DMS153 treated with DMSO at 0.1 percent for 48 hours (cell line): ENCODE data around the gene ATP2A3.
"Not testable (repeated sequence)": the region's sequence is repeated elsewhere in the genome, so short reads cannot be mapped to it uniquely, and the experiment has no call there.

Experiments
- DNase-seq: peaks from one replicate; lab custom pipeline; 2025; ENCODE audit not compliant: unreplicated experiment; lab: John Stamatoyannopoulos, UW

ATP2A3 gene

DNA sequence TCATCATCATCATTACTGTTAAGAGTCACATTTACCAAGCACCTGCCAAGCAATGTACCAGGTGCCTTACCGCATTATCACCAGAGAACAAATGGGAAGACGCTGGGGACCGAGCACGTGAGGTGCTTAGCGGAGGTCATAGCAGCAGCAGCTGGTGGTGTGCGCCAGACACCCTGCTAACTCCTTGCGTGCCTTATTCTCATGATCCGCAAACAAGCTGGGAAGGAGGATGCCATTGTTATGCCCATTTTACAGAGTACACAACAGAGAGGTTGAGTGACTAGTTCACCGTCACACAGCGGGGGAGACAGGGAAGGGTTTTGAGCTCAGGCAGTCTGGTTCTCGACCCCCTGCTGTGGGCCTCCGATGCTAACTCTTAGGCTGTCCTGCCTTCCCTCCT, 7.3 kb downstream of the ATP2A3 start:
- no peak for DNase-seq

- no peak for DNase-seq
Measured at GRCh38 chr17:3956327-3956957, 7.8 kb downstream of the ATP2A3 start.

- DNase-seq = no peak
Measured at GRCh38 chr17:3955673-3955988, 8.6 kb downstream of the ATP2A3 start.

- DNase-seq = no peak
Measured at GRCh38 chr17:3954976-3955672, 9.1 kb downstream of the ATP2A3 start.

GRCh38 chr17:3954086-3954485, 10.2 kb downstream of the ATP2A3 start:
- DNase-seq = no peak

DNA sequence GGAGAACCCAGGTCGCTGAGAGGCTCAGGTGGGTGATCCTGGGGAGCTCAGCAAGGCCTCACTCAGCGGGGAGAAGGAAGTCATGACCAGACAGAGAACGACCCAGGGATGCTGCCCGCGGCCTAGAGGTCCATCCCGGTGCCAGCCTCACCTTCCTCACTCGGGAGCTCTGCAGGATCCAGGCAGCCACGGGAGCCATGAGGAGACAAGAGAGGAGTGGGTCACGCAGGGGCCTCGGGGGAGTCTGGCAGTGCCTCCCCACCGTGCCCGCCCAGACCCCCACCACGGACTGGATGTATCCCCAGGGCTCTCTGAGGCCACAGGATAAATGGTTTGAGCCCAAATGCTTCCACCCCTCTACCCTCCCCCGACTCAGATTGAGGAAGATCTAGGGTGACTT, 10.7 kb downstream of the ATP2A3 start:
- DNase-seq = no peak

DNA sequence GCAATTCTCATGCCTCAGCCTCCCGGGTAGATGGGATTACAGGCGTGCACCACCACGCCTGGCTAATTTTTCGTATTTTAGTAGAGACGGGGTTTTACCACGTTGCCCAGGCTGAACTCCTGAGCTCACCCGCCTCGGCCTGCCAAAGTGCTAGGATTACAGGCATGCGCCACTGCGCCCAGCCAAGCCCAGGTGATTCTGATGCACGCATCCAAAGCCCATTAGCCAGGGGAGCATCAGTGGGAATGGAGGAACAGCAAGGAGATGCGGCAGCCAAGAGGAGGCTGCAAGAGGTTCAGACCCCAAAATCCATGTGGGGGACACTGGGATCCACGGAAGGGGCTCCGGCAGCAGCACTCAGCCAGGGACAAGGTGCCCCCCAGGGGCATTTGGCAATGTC, 12.1 kb downstream of the ATP2A3 start:
- no peak for DNase-seq

DNA sequence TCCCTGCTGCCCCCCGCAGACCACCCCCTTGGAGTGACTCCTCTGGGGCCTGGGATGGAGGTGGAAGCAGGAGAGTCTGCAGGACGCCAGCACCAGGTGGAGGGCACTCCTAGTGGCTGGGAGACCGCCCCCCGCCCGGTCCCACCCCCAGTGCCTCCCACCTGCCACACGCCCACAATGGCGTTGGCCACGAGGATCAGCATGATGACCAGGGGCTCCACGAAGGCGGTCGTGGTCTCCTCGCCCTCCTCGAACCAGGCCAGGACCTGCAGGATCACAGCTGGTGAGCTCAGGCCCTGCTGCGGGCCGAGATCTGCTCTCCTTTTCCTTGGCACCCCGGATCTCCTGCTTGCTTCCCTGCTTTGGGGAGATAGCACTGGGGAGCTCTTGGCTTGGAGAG, 12.8 kb downstream of the ATP2A3 start:
- no peak for DNase-seq

GRCh38 chr17:3951003-3951402, 13.2 kb downstream of the ATP2A3 start:
- DNase-seq = no peak

GRCh38 chr17:3950584-3950983, 13.7 kb downstream of the ATP2A3 start:
- no peak for DNase-seq

GRCh38 chr17:3949418-3949817, 14.8 kb downstream of the ATP2A3 start:
- no peak for DNase-seq

GRCh38 chr17:3948551-3948950, 15.7 kb downstream of the ATP2A3 start:
- DNase-seq = not testable (repeated sequence)

DNA sequence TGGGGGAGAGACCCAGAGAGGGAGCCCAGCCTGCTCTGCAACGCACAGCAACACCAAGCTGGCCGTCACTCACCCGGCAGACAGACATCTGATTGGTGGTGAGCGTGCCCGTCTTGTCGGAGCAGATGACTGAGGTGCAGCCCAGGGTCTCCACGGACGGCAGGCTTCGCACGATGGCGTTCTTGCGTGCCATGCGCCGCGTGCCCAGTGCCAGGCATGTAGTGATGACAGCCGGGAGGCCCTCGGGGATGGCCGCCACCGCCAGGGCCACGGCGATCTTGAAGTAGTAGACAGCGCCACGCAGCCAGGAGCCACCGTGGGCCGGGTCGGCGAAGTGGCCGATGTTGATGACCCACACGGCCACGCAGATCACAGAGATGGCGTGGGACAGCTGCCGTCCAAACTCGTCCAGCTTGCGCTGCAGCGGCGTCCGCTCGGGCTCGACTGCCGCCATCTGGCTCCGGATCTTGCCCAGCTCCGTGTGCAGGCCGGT, 16.9 kb downstream of the ATP2A3 start:
- DNase-seq = no peak

GRCh38 chr17:3946711-3947235, 17.5 kb downstream of the ATP2A3 start:
- no peak for DNase-seq

- DNase-seq = no peak
Measured at GRCh38 chr17:3944485-3945388, 19.5 kb downstream of the ATP2A3 start.

GRCh38 chr17:3943240-3943891, 20.9 kb downstream of the ATP2A3 start:
- DNase-seq = no peak

DNA sequence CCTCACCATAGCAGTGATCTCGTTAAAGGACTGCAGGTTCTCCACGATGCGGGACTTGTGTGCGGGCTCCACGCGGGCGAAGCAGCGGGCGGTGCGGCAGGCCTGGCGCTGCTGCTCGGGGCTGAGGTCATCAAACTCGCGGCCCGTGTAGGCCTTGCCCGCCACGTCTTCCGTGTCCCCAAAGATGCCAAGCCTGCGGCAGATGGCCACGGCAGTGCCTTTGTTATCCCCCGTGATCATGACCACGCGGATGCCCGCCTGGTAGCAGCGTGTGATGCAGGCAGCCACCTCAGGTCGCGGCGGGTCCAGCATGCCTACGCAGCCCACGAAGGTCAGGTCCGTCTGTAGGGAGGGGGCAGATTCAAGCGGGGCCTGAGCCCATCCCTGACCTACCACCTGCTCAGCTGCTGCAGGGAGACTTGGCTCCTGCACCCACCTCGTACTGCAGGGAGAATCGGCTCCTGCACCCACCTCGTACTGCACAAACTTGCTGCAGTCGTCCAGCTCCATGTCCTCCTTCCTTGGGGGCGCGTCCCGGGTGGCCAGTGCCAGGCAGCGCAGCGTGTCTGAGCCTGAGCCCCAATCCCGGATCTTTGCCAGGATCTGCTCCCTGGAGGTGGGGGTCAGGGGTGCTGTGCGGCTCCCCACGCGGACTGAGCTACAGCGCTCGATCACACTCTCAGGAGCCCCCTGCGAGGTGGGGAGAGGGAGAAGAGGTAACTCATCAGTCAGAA, 23.1 kb downstream of the ATP2A3 start:
- DNase-seq = no peak

DNA sequence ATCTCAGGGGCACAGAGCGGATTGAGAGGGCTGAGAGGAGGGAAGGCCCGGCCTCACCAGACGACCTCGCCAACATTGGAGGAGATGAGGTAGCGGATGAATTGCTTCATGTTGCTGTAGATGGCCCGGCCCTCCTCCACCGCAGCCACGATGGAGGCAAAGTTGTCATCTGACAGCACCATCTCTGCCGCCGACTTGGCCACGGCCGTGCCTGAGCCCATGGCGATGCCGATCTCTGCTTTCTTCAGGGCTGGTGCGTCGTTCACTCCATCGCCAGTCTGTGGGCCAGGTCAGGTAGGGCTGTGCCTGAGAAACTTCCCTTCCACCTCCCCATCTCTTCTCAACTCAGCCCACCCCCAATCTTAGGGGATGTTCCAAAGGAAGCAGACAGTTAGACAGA, 26.9 kb downstream of the ATP2A3 start:
- DNase-seq = no peak

DNA sequence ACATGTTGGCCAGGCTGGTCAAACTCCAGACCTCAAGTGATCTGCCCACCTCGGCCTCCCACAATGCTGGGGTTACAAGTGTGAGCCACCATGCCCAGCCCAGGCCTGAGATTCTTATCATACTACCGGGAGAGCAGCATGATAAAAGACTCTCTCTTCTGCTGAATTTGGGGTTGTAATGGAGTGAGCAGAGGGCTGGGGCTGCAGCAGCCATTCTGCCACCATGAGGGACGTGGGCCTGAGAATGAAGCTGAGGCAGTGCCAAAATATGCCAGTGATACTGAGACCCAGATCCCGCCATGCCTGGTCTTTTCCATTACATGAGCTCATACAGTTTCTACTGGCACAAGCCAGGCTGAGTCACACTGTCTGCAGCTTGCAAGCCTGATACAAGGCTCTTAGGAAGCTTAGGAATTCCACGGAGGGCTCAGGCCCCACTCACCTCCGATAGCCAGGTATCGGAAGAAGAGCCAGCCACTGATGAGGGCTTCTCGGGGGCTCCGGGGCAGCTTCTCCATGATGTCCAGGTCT, 28.3 kb downstream of the ATP2A3 start:
- no peak for DNase-seq

GRCh38 chr17:3935140-3935542, 29.1 kb downstream of the ATP2A3 start:
- no peak for DNase-seq
